Measurements from ENCODE around the gene GTPBP4.
"Not testable (repeated sequence)": the region's sequence is repeated elsewhere in the genome, so short reads cannot be mapped to it uniquely, and the experiment has no call there.

GTPBP4 gene

GRCh38 chr10:1002425-1003006 lies 14.3 kb downstream of the GTPBP4 start:
- CTCF ChIA-PET = no interaction called here

GRCh38 chr10:1003884-1004670 lies 15.8 kb downstream of the GTPBP4 start:
- DNase-seq (ENCODE audit: extremely low spot score) = no peak
- CTCF ChIA-PET = interaction anchor here (0.7 kb wide), 1 partner anchor 66 kb away, joined by 4 read pairs; no protein-coding TSS in a partner anchor
- POLR2A ChIA-PET = interaction anchor here (1.1 to 1.4 kb wide), 2 partner anchors 11 to 16 kb away, joined by 3 to 5 read pairs; partner anchors contain the start of gene GTPBP4
- TF ChIP-seq L3MBTL2 (conservative IDR thresholded peaks at IDR 0.05) (no peak), SP1 (IDR thresholded peaks at IDR 0.05) (no peak), ELF4 (IDR thresholded peaks at IDR 0.05) (no peak), SUZ12 (IDR thresholded peaks at IDR 0.05) (no peak), FOXK2 (IDR thresholded peaks at IDR 0.05) (no peak), BHLHE40 (IDR thresholded peaks at IDR 0.05; ENCODE audit: borderline replicate concordance) (no peak), ARNT (IDR thresholded peaks at IDR 0.05) (no peak), HDGF (IDR thresholded peaks at IDR 0.05; ENCODE audit: borderline replicate concordance) (no peak), CTBP1 (IDR thresholded peaks at IDR 0.05; ENCODE audit: borderline replicate concordance) (no peak), FOXA1 (IDR thresholded peaks at IDR 0.05) (no peak), LEF1 (IDR thresholded peaks at IDR 0.05; ENCODE audit: borderline replicate concordance) (no peak), FOXM1 (IDR thresholded peaks at IDR 0.05; ENCODE audit: borderline replicate concordance) (no peak), PKNOX1 (IDR thresholded peaks at IDR 0.05) (no peak), TARDBP (IDR thresholded peaks at IDR 0.05) (no peak), ZNF384 (IDR thresholded peaks at IDR 0.05) (no peak), NFRKB (IDR thresholded peaks at IDR 0.05) (no peak)

More at GRCh38 chr10:1002425-1003006, 14.3 kb downstream of the GTPBP4 start:
- POLR2A ChIA-PET = interaction anchor here (1.0 kb wide), 1 partner anchor 14 kb away, joined by 3 read pairs; the partner anchor contains the start of gene GTPBP4
- no peak for DNase-seq (ENCODE audit: extremely low spot score)
- no peak for TF ChIP-seq L3MBTL2 (conservative IDR thresholded peaks at IDR 0.05)
- TF ChIP-seq BHLHE40 (IDR thresholded peaks at IDR 0.05; ENCODE audit: borderline replicate concordance) = no peak
- no peak for TF ChIP-seq ZNF384 (IDR thresholded peaks at IDR 0.05)
- no peak for TF ChIP-seq FOXA1 (IDR thresholded peaks at IDR 0.05)

- TF ChIP-seq FOXM1 (IDR thresholded peaks at IDR 0.05; ENCODE audit: borderline replicate concordance) = no peak
- no peak for TF ChIP-seq CTBP1 (IDR thresholded peaks at IDR 0.05; ENCODE audit: borderline replicate concordance)
- TF ChIP-seq SUZ12 (IDR thresholded peaks at IDR 0.05) = no peak
- TF ChIP-seq ARNT (IDR thresholded peaks at IDR 0.05) = no peak
- TF ChIP-seq BHLHE40 (IDR thresholded peaks at IDR 0.05; ENCODE audit: borderline replicate concordance) = no peak
- TF ChIP-seq ELF4 (IDR thresholded peaks at IDR 0.05) = no peak
- no peak for TF ChIP-seq FOXA1 (IDR thresholded peaks at IDR 0.05)
- no peak for TF ChIP-seq L3MBTL2 (conservative IDR thresholded peaks at IDR 0.05)
- TF ChIP-seq FOXK2 (IDR thresholded peaks at IDR 0.05) = no peak
- TF ChIP-seq SP1 (IDR thresholded peaks at IDR 0.05) = no peak
- no peak for TF ChIP-seq ZNF384 (IDR thresholded peaks at IDR 0.05)
- no peak for TF ChIP-seq LEF1 (IDR thresholded peaks at IDR 0.05; ENCODE audit: borderline replicate concordance)
- no peak for TF ChIP-seq TARDBP (IDR thresholded peaks at IDR 0.05)
- no peak for TF ChIP-seq NFRKB (IDR thresholded peaks at IDR 0.05)
- TF ChIP-seq PKNOX1 (IDR thresholded peaks at IDR 0.05) = no peak
- no peak for TF ChIP-seq HDGF (IDR thresholded peaks at IDR 0.05; ENCODE audit: borderline replicate concordance)
- DNase-seq (ENCODE audit: extremely low spot score) = no peak
- POLR2A ChIA-PET = no interaction called here
- CTCF ChIA-PET = no interaction called here
Measured at GRCh38 chr10:1006573-1006972, 18.3 kb downstream of the GTPBP4 start.

- DNase-seq (ENCODE audit: extremely low spot score) = no peak
- TF ChIP-seq TARDBP (IDR thresholded peaks at IDR 0.05) (no peak), FOXM1 (IDR thresholded peaks at IDR 0.05; ENCODE audit: borderline replicate concordance) (no peak), ZNF384 (IDR thresholded peaks at IDR 0.05) (no peak), NFRKB (IDR thresholded peaks at IDR 0.05) (no peak), BHLHE40 (IDR thresholded peaks at IDR 0.05; ENCODE audit: borderline replicate concordance) (no peak), LEF1 (IDR thresholded peaks at IDR 0.05; ENCODE audit: borderline replicate concordance) (no peak), PKNOX1 (IDR thresholded peaks at IDR 0.05) (no peak), ARNT (IDR thresholded peaks at IDR 0.05) (no peak), HDGF (IDR thresholded peaks at IDR 0.05; ENCODE audit: borderline replicate concordance) (no peak), CTBP1 (IDR thresholded peaks at IDR 0.05; ENCODE audit: borderline replicate concordance) (no peak), SUZ12 (IDR thresholded peaks at IDR 0.05) (no peak), FOXK2 (IDR thresholded peaks at IDR 0.05) (no peak)
- POLR2A ChIA-PET = no interaction called here
- CTCF ChIA-PET = no interaction called here
Measured at GRCh38 chr10:1007583-1007982, 19.3 kb downstream of the GTPBP4 start.

GRCh38 chr10:1009071-1009494 lies 20.8 kb downstream of the GTPBP4 start:
- ChIA-PET POLR2A (no interaction called here), CTCF (no interaction called here)
- TF ChIP-seq BHLHE40 (IDR thresholded peaks at IDR 0.05; ENCODE audit: borderline replicate concordance) (no peak), ZNF384 (IDR thresholded peaks at IDR 0.05) (no peak)
- DNase-seq (ENCODE audit: extremely low spot score) = no peak

- DNase-seq (ENCODE audit: extremely low spot score); CTCF ChIA-PET; POLR2A ChIA-PET: not testable (repeated sequence)
Measured at GRCh38 chr10:1009947-1010346, 21.7 kb downstream of the GTPBP4 start.
